K562 (cell line): ENCODE results near the gene ABHD16A. TPM values are rescaled to one million over a fixed set of nuclear protein-coding genes. Genes with fewer than 3 reads are reported as not detected.

ENCODE experiments used
- CREB1 ChIP-seq, 2 experiments: sonication (generic) in 1 of 2; formaldehyde crosslinking in 1 of 2; IDR thresholded peaks; 2 replicates each; pipeline versions ENCODE4 v1.6.1 to v1.8.0; 2012 to 2022; ENCODE audit warnings: inconsistent platforms in 1 of 2, mild to moderate bottlenecking in 1 of 2, missing genetic modification reagents in 1 of 2, moderate library complexity in 1 of 2
- ETS1 ChIP-seq: conservative IDR thresholded peaks from 2 replicates; pipeline ENCODE4 v1.6.1; 2011; ENCODE audit warnings: low read depth, mild to moderate bottlenecking, low read length; ENCODE audit not compliant: control insufficient read depth
- FOXK2 ChIP-seq, 2 experiments: fragments of 450-650 bp; IDR thresholded peaks in 1 of 2; conservative IDR thresholded peaks in 1 of 2; 2 replicates each; pipeline ENCODE4 v1.6.1; 2016; ENCODE audit warnings: low read depth in 2 of 2, mild to moderate bottlenecking in 1 of 2
- KAT7 ChIP-seq: sonication (generic); formaldehyde crosslinking; IDR thresholded peaks from 2 replicates; pipeline ENCODE4 v1.8.0; 2022; ENCODE audit warnings: missing genetic modification reagents, mild to moderate bottlenecking, borderline replicate concordance
- TOE1 ChIP-seq, 2 experiments: fragments of 450-650 bp in 1 of 2; sonication (generic) in 1 of 2; formaldehyde crosslinking in 1 of 2; IDR thresholded peaks; 2 replicates each; pipeline versions ENCODE4 v1.7.1 to v1.8.0; 2016 to 2022; ENCODE audit warnings: borderline replicate concordance in 2 of 2, mild to moderate bottlenecking in 2 of 2, antibody characterized with exemption in 1 of 2, inconsistent platforms in 1 of 2, low read depth in 1 of 2, missing genetic modification reagents in 1 of 2, moderate library complexity in 1 of 2
- ZNF592 ChIP-seq: fragments of 450-650 bp; IDR thresholded peaks from 2 replicates; pipeline ENCODE4 v1.6.1; 2017; ENCODE audit warnings: antibody characterized with exemption, mild to moderate bottlenecking
- polyA plus RNA-seq, 8 experiments: library from polyadenylated mRNA; depleted of rRNA in 4 of 8; stranded (reverse) in 5 of 8; unstranded in 3 of 8; fragments of >200 nt; fragmentation: Nextera tagmentation in 2 of 8; fragmentation: Illumina TruSeq in 1 of 8; extraction: Ambion mirVana in 2 of 8; extraction: Trizol in 1 of 8; gene quantifications; 2 replicates each; pipeline versions ENCODE4 v1.2.1 to v1.2.3, GENCODE V29; 2011 to 2014; ENCODE audit warnings: inconsistent platforms in 1 of 8, missing spikeins in 1 of 8
- total RNA-seq, 7 experiments: library from RNA; depleted of rRNA in 6 of 7; stranded (reverse); fragments of >200 nt in 6 of 7; fragmentation: Illumina TruSeq in 2 of 7; extraction: Trizol in 2 of 7; gene quantifications; 2 replicates each; pipeline versions ENCODE4 v1.2.1 to v1.2.3, GENCODE V29; 2011 to 2021; ENCODE audit warnings: low replicate concordance in 1 of 7
- TF ChIP-seq, protein P1 (sequence below): sonication (generic); formaldehyde crosslinking; IDR thresholded peaks from 2 replicates; pipeline ENCODE4 v1.8.0; 2022; ENCODE audit warnings: mild to moderate bottlenecking, missing genetic modification reagents, borderline replicate concordance
- TF ChIP-seq, protein P2 (sequence below): fragments of 250-450 bp; sonication (Bioruptor Pico); IDR thresholded peaks from 2 replicates; pipeline ENCODE4 v1.5.0; 2021; ENCODE audit warnings: mild to moderate bottlenecking, borderline replicate concordance
- TF ChIP-seq, protein P3 (sequence below): sonication (generic); formaldehyde crosslinking; IDR thresholded peaks from 2 replicates; pipeline ENCODE4 v1.9.0; 2022; ENCODE audit warnings: mild to moderate bottlenecking, missing genetic modification reagents
- TF ChIP-seq, protein P4 (sequence below): sonication (generic); formaldehyde crosslinking; IDR thresholded peaks from 2 replicates; pipeline ENCODE4 v1.8.0; 2022; ENCODE audit warnings: mild to moderate bottlenecking, missing genetic modification reagents

Gene ABHD16A
- total and polyA plus RNA-seq, 9 of the 15 experiments (the other 6 are each of a cell fraction or from before 2014, with no cell fraction given) = 25.8 to 120 (median 81.6) TPM

- TF ChIP-seq, protein P1, sequence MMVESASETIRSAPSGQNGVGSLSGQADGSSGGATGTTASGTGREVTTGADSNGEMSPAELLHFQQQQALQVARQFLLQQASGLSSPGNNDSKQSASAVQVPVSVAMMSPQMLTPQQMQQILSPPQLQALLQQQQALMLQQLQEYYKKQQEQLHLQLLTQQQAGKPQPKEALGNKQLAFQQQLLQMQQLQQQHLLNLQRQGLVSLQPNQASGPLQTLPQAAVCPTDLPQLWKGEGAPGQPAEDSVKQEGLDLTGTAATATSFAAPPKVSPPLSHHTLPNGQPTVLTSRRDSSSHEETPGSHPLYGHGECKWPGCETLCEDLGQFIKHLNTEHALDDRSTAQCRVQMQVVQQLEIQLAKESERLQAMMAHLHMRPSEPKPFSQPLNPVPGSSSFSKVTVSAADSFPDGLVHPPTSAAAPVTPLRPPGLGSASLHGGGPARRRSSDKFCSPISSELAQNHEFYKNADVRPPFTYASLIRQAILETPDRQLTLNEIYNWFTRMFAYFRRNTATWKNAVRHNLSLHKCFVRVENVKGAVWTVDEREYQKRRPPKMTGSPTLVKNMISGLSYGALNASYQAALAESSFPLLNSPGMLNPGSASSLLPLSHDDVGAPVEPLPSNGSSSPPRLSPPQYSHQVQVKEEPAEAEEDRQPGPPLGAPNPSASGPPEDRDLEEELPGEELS (CRISPR knock-in tag) = 0 out of 2 replicates have a peak, but pooled peaks have one; percentile 42
- TF ChIP-seq, protein P2, sequence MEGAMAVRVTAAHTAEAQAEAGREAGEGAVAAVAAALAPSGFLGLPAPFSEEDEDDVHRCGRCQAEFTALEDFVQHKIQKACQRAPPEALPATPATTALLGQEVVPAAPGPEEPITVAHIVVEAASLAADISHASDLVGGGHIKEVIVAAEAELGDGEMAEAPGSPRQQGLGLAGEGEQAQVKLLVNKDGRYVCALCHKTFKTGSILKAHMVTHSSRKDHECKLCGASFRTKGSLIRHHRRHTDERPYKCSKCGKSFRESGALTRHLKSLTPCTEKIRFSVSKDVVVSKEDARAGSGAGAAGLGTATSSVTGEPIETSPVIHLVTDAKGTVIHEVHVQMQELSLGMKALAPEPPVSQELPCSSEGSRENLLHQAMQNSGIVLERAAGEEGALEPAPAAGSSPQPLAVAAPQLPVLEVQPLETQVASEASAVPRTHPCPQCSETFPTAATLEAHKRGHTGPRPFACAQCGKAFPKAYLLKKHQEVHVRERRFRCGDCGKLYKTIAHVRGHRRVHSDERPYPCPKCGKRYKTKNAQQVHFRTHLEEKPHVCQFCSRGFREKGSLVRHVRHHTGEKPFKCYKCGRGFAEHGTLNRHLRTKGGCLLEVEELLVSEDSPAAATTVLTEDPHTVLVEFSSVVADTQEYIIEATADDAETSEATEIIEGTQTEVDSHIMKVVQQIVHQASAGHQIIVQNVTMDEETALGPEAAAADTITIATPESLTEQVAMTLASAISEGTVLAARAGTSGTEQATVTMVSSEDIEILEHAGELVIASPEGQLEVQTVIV (CRISPR knock-in tag) = 0 out of 2 replicates have a peak, but pooled peaks have one; percentile 21
- 0 out of 2 replicates have a peak, but pooled peaks have one; percentile 21 for TF ChIP-seq ZNF592
- TF ChIP-seq, protein P3, sequence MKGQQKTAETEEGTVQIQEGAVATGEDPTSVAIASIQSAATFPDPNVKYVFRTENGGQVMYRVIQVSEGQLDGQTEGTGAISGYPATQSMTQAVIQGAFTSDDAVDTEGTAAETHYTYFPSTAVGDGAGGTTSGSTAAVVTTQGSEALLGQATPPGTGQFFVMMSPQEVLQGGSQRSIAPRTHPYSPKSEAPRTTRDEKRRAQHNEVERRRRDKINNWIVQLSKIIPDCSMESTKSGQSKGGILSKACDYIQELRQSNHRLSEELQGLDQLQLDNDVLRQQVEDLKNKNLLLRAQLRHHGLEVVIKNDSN = peak; percentile 62; the same call in 1 of the 2 replicates
- TF ChIP-seq FOXK2 (conservative IDR thresholded peaks at IDR 0.05 in 1 of 2, IDR thresholded peaks at IDR 0.05 in 1 of 2; ENCODE audit: low read depth in 2 of 2) = 0 out of 4 replicates have a peak, but pooled peaks of 1 of the 2 experiments have one; percentile 11
- 0 out of 2 replicates have a peak, but pooled peaks have one; percentile 22 for TF ChIP-seq ETS1
- no peak for TF ChIP-seq CREB1 (IDR thresholded peaks at IDR 0.05)
- 0 out of 2 replicates have a peak, but pooled peaks have one; percentile 35 for TF ChIP-seq CREB1 (CRISPR knock-in tag; IDR thresholded peaks at IDR 0.05)
- TF ChIP-seq TOE1 (IDR thresholded peaks at IDR 0.05; ENCODE audit: borderline replicate concordance) = no peak
- TF ChIP-seq TOE1 (CRISPR knock-in tag; IDR thresholded peaks at IDR 0.05; ENCODE audit: borderline replicate concordance, low read depth) = peak; percentile 58; the same call in 1 of the 2 replicates
- TF ChIP-seq, protein P4, sequence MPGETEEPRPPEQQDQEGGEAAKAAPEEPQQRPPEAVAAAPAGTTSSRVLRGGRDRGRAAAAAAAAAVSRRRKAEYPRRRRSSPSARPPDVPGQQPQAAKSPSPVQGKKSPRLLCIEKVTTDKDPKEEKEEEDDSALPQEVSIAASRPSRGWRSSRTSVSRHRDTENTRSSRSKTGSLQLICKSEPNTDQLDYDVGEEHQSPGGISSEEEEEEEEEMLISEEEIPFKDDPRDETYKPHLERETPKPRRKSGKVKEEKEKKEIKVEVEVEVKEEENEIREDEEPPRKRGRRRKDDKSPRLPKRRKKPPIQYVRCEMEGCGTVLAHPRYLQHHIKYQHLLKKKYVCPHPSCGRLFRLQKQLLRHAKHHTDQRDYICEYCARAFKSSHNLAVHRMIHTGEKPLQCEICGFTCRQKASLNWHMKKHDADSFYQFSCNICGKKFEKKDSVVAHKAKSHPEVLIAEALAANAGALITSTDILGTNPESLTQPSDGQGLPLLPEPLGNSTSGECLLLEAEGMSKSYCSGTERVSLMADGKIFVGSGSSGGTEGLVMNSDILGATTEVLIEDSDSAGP = peak; percentile 58; the same call in 1 of the 2 replicates
- TF ChIP-seq KAT7 (CRISPR knock-in tag) = 0 out of 2 replicates have a peak, but pooled peaks have one; percentile 67
Measured at GRCh38 chr6:31701666-31702404, 1.3 kb downstream of the ABHD16A start (continued).
